Central memory CD8-positive, alpha-beta T cell (primary cell): ENCODE measurements around the gene MTA2.
"Not testable (repeated sequence)": the region's sequence is repeated elsewhere in the genome, so short reads cannot be mapped to it uniquely, and the experiment has no call there.

ENCODE experiments used
- ATAC-seq: fragments of 150-1000 bp; cut with Tn5 transposase; replicated peaks from 2 replicates; pipeline ENCODE4 v1.10.0; 2022; ENCODE audit warnings: mild to moderate bottlenecking, moderate FRiP score, moderate number of reproducible peaks; ENCODE audit not compliant: poor library complexity, severe bottlenecking; ENCODE audit errors: extremely low read depth
- DNase-seq, 2 donors: peaks; one replicate each; pipeline ENCODE4 v3.0.0; 2021; ENCODE audit warnings: low spot score in 2 of 2
- H3K27ac Mint-ChIP-seq: one replicate; pipeline ENCODE4 v1.8.0; 2022; ENCODE audit warnings: low read depth, mild to moderate bottlenecking, moderate library complexity, mixed read lengths
- H3K27me3 Mint-ChIP-seq: one replicate; pipeline ENCODE4 v1.8.0; 2022; ENCODE audit warnings: mixed read lengths
- H3K36me3 Mint-ChIP-seq: one replicate; pipeline ENCODE4 v1.8.0; 2022; ENCODE audit warnings: mild to moderate bottlenecking, moderate library complexity, mixed read lengths; ENCODE audit not compliant: insufficient read depth
- H3K4me1 Mint-ChIP-seq: one replicate; pipeline ENCODE4 v1.8.0; 2022; ENCODE audit warnings: mixed read lengths
- H3K4me3 Mint-ChIP-seq: one replicate; pipeline ENCODE4 v1.8.0; 2022; ENCODE audit warnings: mild to moderate bottlenecking, moderate library complexity, mixed read lengths
- H3K9me3 Mint-ChIP-seq: one replicate; pipeline ENCODE4 v1.8.0; 2022; ENCODE audit warnings: mixed read lengths

MTA2 gene

DNA sequence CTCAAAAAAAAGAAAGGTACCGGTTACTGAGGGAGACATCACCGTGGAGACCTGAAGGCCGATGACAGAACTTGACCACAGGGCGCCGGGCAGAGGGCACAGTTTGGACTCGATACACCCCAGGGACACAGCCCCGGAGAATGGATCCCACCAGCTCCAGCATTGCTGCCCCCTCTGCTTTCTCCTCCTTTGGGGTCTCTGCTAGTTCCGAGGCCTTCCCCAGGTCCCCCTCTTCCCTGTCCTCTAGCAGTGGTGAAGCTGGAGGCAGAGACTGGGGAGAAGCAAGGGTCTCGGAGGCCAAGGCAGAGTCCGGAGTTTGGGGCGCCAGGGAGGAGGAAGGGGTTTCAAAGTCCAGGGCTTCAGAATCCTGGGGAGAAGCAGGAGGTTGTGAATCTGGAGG lies 23.1 kb downstream of the MTA2 start:
- Mint-ChIP-seq H3K27me3 (no peaks in the 10 kb centered on the region), H3K36me3 (peaks cover 27% of the 10 kb centered on the region), H3K4me3 (no peak overlapping the region), H3K4me1 (peaks cover 19% of the 10 kb centered on the region), H3K9me3 (no peaks in the 10 kb centered on the region), H3K27ac (no peak overlapping the region)
- no peak for DNase-seq
- ATAC-seq: no peak

GRCh38 chr11:62577046-62577714 lies 24.5 kb downstream of the MTA2 start:
- H3K4me3 Mint-ChIP-seq: no peak overlapping the region
- no peak overlapping the region for H3K27ac Mint-ChIP-seq
- no peak for ATAC-seq
- no peaks in the 10 kb centered on the region for H3K27me3 Mint-ChIP-seq
- peaks cover 32% of the 10 kb centered on the region for H3K4me1 Mint-ChIP-seq
- no peak for DNase-seq
- peaks cover 39% of the 10 kb centered on the region for H3K36me3 Mint-ChIP-seq
- no peaks in the 10 kb centered on the region for H3K9me3 Mint-ChIP-seq

DNA sequence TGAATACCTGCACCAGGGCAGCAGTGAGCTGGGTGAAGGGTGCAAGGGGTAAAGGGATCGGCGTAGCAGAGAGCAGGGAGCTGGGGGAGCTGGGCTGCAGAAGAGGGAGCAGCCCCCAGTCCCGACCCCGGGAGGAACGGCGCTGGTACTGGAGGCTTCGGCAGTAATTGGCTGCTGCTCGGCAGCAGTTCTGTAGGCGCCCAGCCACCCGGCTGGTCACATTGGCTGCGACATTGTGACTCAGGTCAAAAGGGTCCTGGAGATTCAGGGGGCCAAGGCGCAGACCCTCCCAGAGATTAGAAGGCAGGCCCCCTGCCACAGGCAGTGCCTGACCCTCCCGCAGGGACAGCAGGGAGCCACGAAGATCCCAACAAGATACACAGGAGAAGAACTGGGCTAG lies 25.8 kb downstream of the MTA2 start:
- H3K36me3 Mint-ChIP-seq: peaks cover 52% of the 10 kb centered on the region
- DNase-seq (no peak), ATAC-seq (no peak)
- peak overlapping the region; percentile 98 for H3K4me3 Mint-ChIP-seq
- H3K4me1 Mint-ChIP-seq: peaks cover 46% of the 10 kb centered on the region
- H3K27me3 Mint-ChIP-seq: no peaks in the 10 kb centered on the region
- peak overlapping the region; percentile 91 for H3K27ac Mint-ChIP-seq
- no peaks in the 10 kb centered on the region for H3K9me3 Mint-ChIP-seq

DNA sequence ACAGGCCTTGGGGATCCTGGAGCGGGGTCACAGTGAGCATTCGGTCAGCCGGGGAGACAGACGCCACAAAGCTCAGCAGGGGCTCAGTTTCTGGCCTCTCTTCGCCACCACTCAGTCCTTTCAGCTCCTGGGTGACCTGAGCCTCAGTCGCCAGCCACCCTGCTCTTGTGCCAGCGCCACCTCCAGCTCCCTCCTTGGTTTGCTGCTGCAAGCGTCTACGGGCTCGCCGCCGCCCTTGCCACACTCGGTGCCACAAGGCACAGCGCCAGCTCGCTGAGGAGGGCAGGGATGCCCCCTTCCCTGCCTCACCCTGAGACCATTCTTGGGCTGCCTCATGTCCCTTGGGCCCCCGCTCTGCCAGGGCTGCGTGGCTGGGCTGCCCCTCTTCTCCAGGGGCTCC lies 26.5 kb downstream of the MTA2 start:
- ATAC-seq (no peak), DNase-seq (no peak)
- H3K4me1 Mint-ChIP-seq: peaks cover 48% of the 10 kb centered on the region
- H3K36me3 Mint-ChIP-seq: peaks cover 56% of the 10 kb centered on the region
- H3K4me3 Mint-ChIP-seq: peak overlapping the region; percentile 98
- no peaks in the 10 kb centered on the region for H3K9me3 Mint-ChIP-seq
- H3K27me3 Mint-ChIP-seq: no peaks in the 10 kb centered on the region
- H3K27ac Mint-ChIP-seq: peak overlapping the region; percentile 91

DNA sequence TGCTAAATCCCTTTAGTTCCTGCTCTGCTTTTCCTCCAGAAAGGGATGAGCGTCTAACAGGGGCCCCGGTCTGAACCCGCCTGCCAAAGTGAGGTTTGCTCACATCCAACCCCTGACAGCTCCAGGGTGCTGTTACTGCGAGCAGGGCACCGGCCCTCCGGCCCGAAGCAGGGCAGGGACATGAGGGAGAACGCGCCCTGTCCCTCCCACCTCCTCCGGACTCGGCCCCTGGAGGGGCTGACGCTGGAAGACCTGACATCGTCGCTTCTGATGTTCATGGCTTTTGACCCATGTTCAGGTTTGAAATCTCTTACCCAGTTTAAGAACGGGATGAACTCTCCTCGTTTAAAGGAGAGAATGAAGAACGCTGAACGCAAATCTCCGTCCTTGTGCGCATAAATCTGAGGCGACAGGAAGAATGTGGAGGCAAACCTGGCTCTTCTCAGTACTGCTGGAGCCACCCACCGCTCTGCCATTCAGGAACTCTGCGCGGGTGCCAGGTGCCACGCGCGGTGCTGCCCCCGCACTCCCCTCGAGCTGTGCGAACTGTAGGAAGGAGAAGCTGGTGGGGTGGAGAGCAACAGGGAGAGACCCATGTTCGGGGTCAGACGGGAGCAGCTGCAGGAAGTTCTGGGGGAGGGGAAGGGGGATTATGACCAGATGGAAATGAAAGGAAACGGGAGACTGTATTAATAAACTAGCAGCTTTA lies 27.1 kb downstream of the MTA2 start:
- Mint-ChIP-seq H3K9me3 (no peaks in the 10 kb centered on the region), H3K27ac (peak overlapping the region; percentile 91), H3K27me3 (no peaks in the 10 kb centered on the region), H3K4me1 (peaks cover 48% of the 10 kb centered on the region), H3K36me3 (peaks cover 61% of the 10 kb centered on the region), H3K4me3 (peak overlapping the region; percentile 98)
- peak; percentile 12 for ATAC-seq
- DNase-seq: no peak

GRCh38 chr11:62573592-62574362 lies 27.9 kb downstream of the MTA2 start, which contains the start of gene EEF1G:
TSS of gene EEF1G (minus strand) at chr11:62573891. CDS start at chr11:62573842, 49 bp downstream.
- Mint-ChIP-seq H3K27me3 (no peaks in the 10 kb centered on the region), H3K4me1 (peaks cover 48% of the 10 kb centered on the region), H3K27ac (peak within 1 kb of the TSS; percentile 91), H3K9me3 (no peaks in the 10 kb centered on the region), H3K36me3 (peaks cover 63% of the 10 kb centered on the region), H3K4me3 (peak within 1 kb of the TSS; percentile 98)
- DNase-seq (peak; percentile 92 to 99), ATAC-seq (peak; percentile 91)

GRCh38 chr11:62573006-62573591 lies 28.6 kb downstream of the MTA2 start:
- peak overlapping the region; percentile 98 for H3K4me3 Mint-ChIP-seq
- H3K27ac Mint-ChIP-seq: peak overlapping the region; percentile 91
- H3K4me1 Mint-ChIP-seq: peaks cover 48% of the 10 kb centered on the region
- peaks cover 60% of the 10 kb centered on the region for H3K36me3 Mint-ChIP-seq
- no peaks in the 10 kb centered on the region for H3K27me3 Mint-ChIP-seq
- peak; percentile 20 to 25 for DNase-seq
- ATAC-seq: peak; percentile 27
- no peaks in the 10 kb centered on the region for H3K9me3 Mint-ChIP-seq

DNA sequence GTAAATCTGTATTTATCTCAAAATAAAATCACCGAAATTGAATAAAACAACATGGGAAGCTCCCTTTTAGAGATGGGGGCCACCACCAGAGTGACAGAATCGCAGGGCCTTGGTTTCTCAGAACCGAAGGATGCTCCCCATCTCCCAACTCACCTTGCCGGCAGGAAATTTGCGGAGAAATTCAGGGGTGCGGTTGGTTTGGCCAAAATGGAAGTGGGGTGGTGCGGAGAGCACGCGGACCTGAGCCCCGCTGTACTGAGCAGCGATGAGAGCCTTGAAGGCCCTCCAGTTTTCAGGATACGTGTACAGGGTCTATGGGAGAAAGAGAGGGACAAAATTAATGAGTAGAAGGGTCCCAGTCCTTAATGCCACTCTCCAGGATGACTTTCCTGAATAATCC lies 29.2 kb downstream of the MTA2 start:
- H3K4me3 Mint-ChIP-seq: peak overlapping the region; percentile 98
- peak overlapping the region; percentile 91 for H3K27ac Mint-ChIP-seq
- DNase-seq (no peak), ATAC-seq (no peak)
- no peaks in the 10 kb centered on the region for H3K9me3 Mint-ChIP-seq
- H3K36me3 Mint-ChIP-seq: peaks cover 56% of the 10 kb centered on the region
- H3K27me3 Mint-ChIP-seq: no peaks in the 10 kb centered on the region
- H3K4me1 Mint-ChIP-seq: peaks cover 51% of the 10 kb centered on the region

DNA sequence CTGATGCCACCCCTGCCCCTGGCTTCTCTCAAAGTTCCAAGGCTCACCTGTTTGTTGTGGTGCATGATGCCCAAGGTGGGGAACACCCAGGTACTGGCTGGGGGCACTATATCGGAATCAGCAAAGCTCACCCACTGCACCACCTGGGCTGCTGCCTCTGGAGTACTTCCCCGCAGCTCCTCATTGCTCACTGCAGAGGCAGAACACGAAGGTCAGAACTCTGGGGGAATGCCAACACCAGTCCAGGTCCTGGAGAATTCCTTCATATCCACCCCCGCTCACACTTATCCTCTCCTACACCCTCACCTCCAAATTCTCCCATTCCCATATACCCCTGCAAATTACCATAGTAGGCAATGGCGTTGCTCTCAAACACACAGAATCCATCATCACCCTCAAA lies 30.2 kb downstream of the MTA2 start:
- Mint-ChIP-seq H3K4me3 (peak overlapping the region; percentile 1), H3K36me3 (peaks cover 62% of the 10 kb centered on the region), H3K4me1 (peaks cover 60% of the 10 kb centered on the region), H3K27ac (peak overlapping the region; percentile 91)
- DNase-seq, H3K27me3 Mint-ChIP-seq, ATAC-seq, H3K9me3 Mint-ChIP-seq: not testable (repeated sequence)

DNA sequence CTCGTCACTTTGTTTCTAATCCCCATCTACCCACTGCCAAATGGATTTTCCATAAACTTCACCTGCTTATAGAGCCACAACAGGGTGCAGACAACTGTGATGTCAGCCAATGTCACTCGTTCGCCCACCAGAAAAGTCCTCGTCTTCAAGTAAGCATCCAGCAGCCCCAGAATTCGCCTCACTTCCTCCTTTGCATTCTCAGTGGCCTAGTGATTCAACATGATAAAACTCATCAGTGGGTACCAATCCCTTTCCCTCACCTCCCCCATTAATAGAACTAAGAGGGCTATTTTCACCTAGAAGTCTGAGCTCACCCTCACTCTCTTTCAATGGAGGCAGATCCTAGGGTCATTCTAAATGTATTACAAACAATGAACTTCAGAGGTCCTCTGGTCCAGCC lies 30.8 kb downstream of the MTA2 start:
- H3K4me3 Mint-ChIP-seq, ATAC-seq, H3K27me3 Mint-ChIP-seq, DNase-seq, H3K9me3 Mint-ChIP-seq: not testable (repeated sequence)
- Mint-ChIP-seq H3K27ac (peak overlapping the region; percentile 91), H3K36me3 (peaks cover 63% of the 10 kb centered on the region), H3K4me1 (peaks cover 65% of the 10 kb centered on the region)

- no peak overlapping the region for H3K4me3 Mint-ChIP-seq
- H3K27me3 Mint-ChIP-seq: no peaks in the 10 kb centered on the region
- no peaks in the 10 kb centered on the region for H3K9me3 Mint-ChIP-seq
- H3K36me3 Mint-ChIP-seq: peaks cover 67% of the 10 kb centered on the region
- H3K27ac Mint-ChIP-seq: no peak overlapping the region
- DNase-seq: no peak
- peaks cover 56% of the 10 kb centered on the region for H3K4me1 Mint-ChIP-seq
- ATAC-seq: no peak
These were observed 32.1 kb downstream of the MTA2 start for GRCh38 chr11:62569611-62570010.

- Mint-ChIP-seq H3K4me3 (peak overlapping the region; percentile 25), H3K9me3 (no peaks in the 10 kb centered on the region), H3K27me3 (no peaks in the 10 kb centered on the region), H3K27ac (peak overlapping the region; percentile 83), H3K4me1 (peaks cover 34% of the 10 kb centered on the region), H3K36me3 (peaks cover 63% of the 10 kb centered on the region)
- ATAC-seq (no peak), DNase-seq (no peak)
These were observed 34.5 kb downstream of the MTA2 start for GRCh38 chr11:62567018-62567633.
